Measurements from ENCODE around the gene ZNF529. TPM values are rescaled to one million over a fixed set of nuclear protein-coding genes. Genes with fewer than 3 reads are reported as not detected.

Gene ZNF529
- total and polyA plus RNA-seq, 8 donors: 2.3 to 7.0 (median 3.7) TPM

GRCh38 chr19:36579255-36579654, 6.2 kb upstream of the ZNF529 start:
- Histone ChIP-seq H3K4me3 (no peak overlapping the region), H3K27me3 (no peaks in the 10 kb centered on the region), H3K27ac (no peak overlapping the region), H3K4me1 (peaks cover 0 to 8% (median 4%) of the 10 kb centered on the region in 3 donors), H3K36me3 (peaks cover 10 to 39% (median 16%) of the 10 kb centered on the region in 3 donors), H3K9me3 (peaks cover 0 to 6% (median 0%) of the 10 kb centered on the region in 4 donors)
- intact Hi-C loops (cut with DNase I): no loop called here
- TF ChIP-seq CTCF (IDR thresholded peaks at IDR 0.05): no peak
- DNase-seq (no peak), ATAC-seq (no peak), FAIRE-seq (no peak)

- WGBS, 2 donors: 96 to 98% methylated on average over 3 of the region's 3 CpGs
- ATAC-seq (no peak), DNase-seq (no peak), FAIRE-seq (no peak)
- Histone ChIP-seq H3K27me3 (no peaks in the 10 kb centered on the region), H3K9me3 (no peaks in the 10 kb centered on the region), H3K36me3 (peaks cover 10 to 32% (median 16%) of the 10 kb centered on the region in 3 donors), H3K27ac (no peak overlapping the region), H3K4me3 (no peak overlapping the region), H3K4me1 (peaks cover 0 to 9% (median 4%) of the 10 kb centered on the region in 3 donors)
- intact Hi-C loops (cut with DNase I): no loop called here
- TF ChIP-seq CTCF (IDR thresholded peaks at IDR 0.05): no peak
Observed at GRCh38 chr19:36577271-36577996, 4.3 kb upstream of the ZNF529 start.

GRCh38 chr19:36574741-36575140, 1.6 kb upstream of the ZNF529 start:
- FAIRE-seq: no peak
- Histone ChIP-seq H3K4me3 (peak overlapping the region in 2 of 4 donors; percentile 70 to 78), H3K27ac (no peak overlapping the region), H3K36me3 (peaks cover 4 to 19% (median 8%) of the 10 kb centered on the region in 3 donors), H3K9me3 (no peaks in the 10 kb centered on the region), H3K27me3 (no peaks in the 10 kb centered on the region), H3K4me1 (peaks cover 0 to 13% (median 12%) of the 10 kb centered on the region in 3 donors)
- no peak for ATAC-seq
- WGBS, 2 donors: 13 to 14% methylated on average over 2 of the region's 2 CpGs
- DNase-seq: no peak
- intact Hi-C loops (cut with DNase I): no loop called here
- no peak for TF ChIP-seq CTCF (IDR thresholded peaks at IDR 0.05)

GRCh38 chr19:36573895-36574720, 1.0 kb upstream of the ZNF529 start:
- ATAC-seq (peak; percentile 52 to 63 (median 54)), DNase-seq (peak in 1 of 6 donors; percentile 33), FAIRE-seq (no peak)
- Histone ChIP-seq H3K9me3 (no peaks in the 10 kb centered on the region), H3K27ac (peak overlapping the region; percentile 71 to 81 (median 76)), H3K4me3 (peak overlapping the region; percentile 70 to 86 (median 75)), H3K27me3 (no peaks in the 10 kb centered on the region), H3K36me3 (peaks cover 3 to 13% (median 4%) of the 10 kb centered on the region in 3 donors), H3K4me1 (peaks cover 0 to 13% (median 12%) of the 10 kb centered on the region in 3 donors)
- 10 to 14% methylated on average over 18 of the region's 18 CpGs for WGBS, 2 donors
- intact Hi-C loops (cut with DNase I): no loop called here
- TF ChIP-seq CTCF (IDR thresholded peaks at IDR 0.05): no peak
